ENCODE data around the gene TRPM7. TPM values are rescaled to one million over a fixed set of nuclear protein-coding genes. Genes with fewer than 3 reads are reported as not detected.
A peak's percentile ranks its signal among the peaks of the same experiment; 100 is the strongest.

The TRPM7 gene
- total RNA-seq, 3 donors from 2014 or later (not counting 1 experiment from before 2014, with no cell fraction given), result 41.8 to 54.4 (median 50.9) TPM

GRCh38 chr15:50594311-50594710 lies 92.3 kb downstream of the TRPM7 start:
- DNase-seq (no peak), ATAC-seq (no peak)
- Mint-ChIP-seq H3K4me1 (no peaks in the 10 kb centered on the region), H3K27me3 (ENCODE audit: low read depth in 2 of 2) (no peaks in the 10 kb centered on the region), H3K9me3 (no peaks in the 10 kb centered on the region), H3K4me3 (no peak overlapping the region), H3K27ac (peak overlapping the region in 1 of 2 donors; percentile 80), H3K36me3 (peaks cover 21% of the 10 kb centered on the region)
- no peaks in the 10 kb centered on the region for H3K27me3 ChIP-seq (ENCODE audit: control insufficient read depth, insufficient read depth, low read length)
- no peak overlapping the region for H3K27ac ChIP-seq (ENCODE audit: low read length)
- no CpG with 5 or more reads among the region's 2 CpGs for WGBS (ENCODE audit: insufficient coverage)
- no peak for TF ChIP-seq CTCF (IDR thresholded peaks at IDR 0.05)
- no peaks in the 10 kb centered on the region for H3K4me1 ChIP-seq (ENCODE audit: control insufficient read depth, insufficient read depth, low read length)
- H3K36me3 ChIP-seq (ENCODE audit: control insufficient read depth, insufficient read depth, low read length), result peaks cover 67% of the 10 kb centered on the region
- no peak overlapping the region for H3K4me3 ChIP-seq (ENCODE audit: low read length)
- no peaks in the 10 kb centered on the region for H3K9me3 ChIP-seq (ENCODE audit: control insufficient read depth, insufficient read depth, low read length)
- intact Hi-C loops (cut with micrococcal nuclease), result no loop called here

- Mint-ChIP-seq H3K27me3 (ENCODE audit: low read depth in 2 of 2) (no peaks in the 10 kb centered on the region), H3K9me3 (no peaks in the 10 kb centered on the region), H3K4me1 (no peaks in the 10 kb centered on the region), H3K27ac (peak overlapping the region in 1 of 2 donors; percentile 80), H3K4me3 (no peak overlapping the region), H3K36me3 (peaks cover 21% of the 10 kb centered on the region)
- ATAC-seq (no peak), DNase-seq (no peak)
- 100% methylated on average over 2 of the region's 3 CpGs for WGBS (ENCODE audit: insufficient coverage)
- intact Hi-C loops (cut with micrococcal nuclease), result no loop called here
- no peaks in the 10 kb centered on the region for H3K27me3 ChIP-seq (ENCODE audit: control insufficient read depth, insufficient read depth, low read length)
- H3K4me3 ChIP-seq (ENCODE audit: low read length), result no peak overlapping the region
- H3K9me3 ChIP-seq (ENCODE audit: control insufficient read depth, insufficient read depth, low read length), result no peaks in the 10 kb centered on the region
- TF ChIP-seq CTCF (IDR thresholded peaks at IDR 0.05), result no peak
- no peak overlapping the region for H3K27ac ChIP-seq (ENCODE audit: low read length)
- H3K4me1 ChIP-seq (ENCODE audit: control insufficient read depth, insufficient read depth, low read length), result no peaks in the 10 kb centered on the region
- peaks cover 70% of the 10 kb centered on the region for H3K36me3 ChIP-seq (ENCODE audit: control insufficient read depth, insufficient read depth, low read length)
These were observed 92.8 kb downstream of the TRPM7 start for GRCh38 chr15:50593761-50594160.

GRCh38 chr15:50590288-50590687 lies 96.3 kb downstream of the TRPM7 start:
- H3K36me3 Mint-ChIP-seq, result peaks cover 31% of the 10 kb centered on the region
- DNase-seq (no peak), ATAC-seq (no peak)
- intact Hi-C loops (cut with micrococcal nuclease), result no loop called here
- H3K4me3 Mint-ChIP-seq, result no peak overlapping the region
- no peaks in the 10 kb centered on the region for H3K9me3 Mint-ChIP-seq
- no peak overlapping the region for H3K27ac Mint-ChIP-seq
- peaks cover 84% of the 10 kb centered on the region for H3K36me3 ChIP-seq (ENCODE audit: control insufficient read depth, insufficient read depth, low read length)
- no peak overlapping the region for H3K27ac ChIP-seq (ENCODE audit: low read length)
- no peaks in the 10 kb centered on the region for H3K4me1 Mint-ChIP-seq
- no peaks in the 10 kb centered on the region for H3K27me3 ChIP-seq (ENCODE audit: control insufficient read depth, insufficient read depth, low read length)
- WGBS (ENCODE audit: insufficient coverage), result no CpG with 5 or more reads among the region's 1 CpG
- no peaks in the 10 kb centered on the region for H3K27me3 Mint-ChIP-seq (ENCODE audit: low read depth in 2 of 2)
- no peak for TF ChIP-seq CTCF (IDR thresholded peaks at IDR 0.05)
- H3K4me3 ChIP-seq (ENCODE audit: low read length), result no peak overlapping the region
- H3K4me1 ChIP-seq (ENCODE audit: control insufficient read depth, insufficient read depth, low read length), result no peaks in the 10 kb centered on the region
- H3K9me3 ChIP-seq (ENCODE audit: control insufficient read depth, insufficient read depth, low read length), result no peaks in the 10 kb centered on the region

GRCh38 chr15:50577492-50577891 lies 109.1 kb downstream of the TRPM7 start:
- intact Hi-C loops (cut with micrococcal nuclease), result no loop called here
- WGBS (ENCODE audit: insufficient coverage), result 93% methylated on average over 2 of the region's 2 CpGs
- no peak overlapping the region for H3K27ac ChIP-seq (ENCODE audit: low read length)
- TF ChIP-seq CTCF (IDR thresholded peaks at IDR 0.05), result no peak
- no peak for ATAC-seq
- no peaks in the 10 kb centered on the region for H3K27me3 Mint-ChIP-seq (ENCODE audit: low read depth in 2 of 2)
- peaks cover 25% of the 10 kb centered on the region for H3K36me3 Mint-ChIP-seq
- no peaks in the 10 kb centered on the region for H3K27me3 ChIP-seq (ENCODE audit: control insufficient read depth, insufficient read depth, low read length)
- H3K36me3 ChIP-seq (ENCODE audit: control insufficient read depth, insufficient read depth, low read length), result peaks cover 54% of the 10 kb centered on the region
- no peaks in the 10 kb centered on the region for H3K9me3 ChIP-seq (ENCODE audit: control insufficient read depth, insufficient read depth, low read length)
- H3K27ac Mint-ChIP-seq, result no peak overlapping the region
- H3K9me3 Mint-ChIP-seq, result no peaks in the 10 kb centered on the region
- DNase-seq, result no peak
- H3K4me3 Mint-ChIP-seq, result no peak overlapping the region
- H3K4me1 Mint-ChIP-seq, result no peaks in the 10 kb centered on the region
- no peak overlapping the region for H3K4me3 ChIP-seq (ENCODE audit: low read length)
- H3K4me1 ChIP-seq (ENCODE audit: control insufficient read depth, insufficient read depth, low read length), result no peaks in the 10 kb centered on the region
